ENCODE measurements around the gene B4GALNT2. TPM values are rescaled to one million over a fixed set of nuclear protein-coding genes. Genes with fewer than 3 reads are reported as not detected.
A peak's percentile ranks its signal among the peaks of the same experiment; 100 is the strongest.

The B4GALNT2 gene
- total RNA-seq, 4 donors from 2014 or later, result 0.68 to 2.6 (median 2.1) TPM

GRCh38 chr17:49209061-49209571 is 76.5 kb downstream of the B4GALNT2 start:
- DNase-seq (ENCODE audit: low spot score in 2 of 2), result no peak
- Histone ChIP-seq H3K4me1 (peaks cover 5% of the 10 kb centered on the region), H3K4me3 (no peak overlapping the region), H3K9me3 (no peaks in the 10 kb centered on the region), H3K36me3 (no peaks in the 10 kb centered on the region), H3K27me3 (peaks cover 34% of the 10 kb centered on the region), H3K27ac (no peak overlapping the region)
- no peak for TF ChIP-seq POLR2AphosphoS5 (IDR thresholded peaks at IDR 0.05)
- no peak for TF ChIP-seq EP300 (IDR thresholded peaks at IDR 0.05)
- no peak for TF ChIP-seq POLR2A (IDR thresholded peaks at IDR 0.05)
- no peak for TF ChIP-seq CTCF (IDR thresholded peaks at IDR 0.05)
- WGBS, result 90% methylated on average over 10 of the region's 10 CpGs

- H3K4me3 ChIP-seq, result peak within 1 kb of the TSS; percentile 33
- WGBS, result 24% methylated on average over 13 of the region's 22 CpGs
- TF ChIP-seq POLR2A (IDR thresholded peaks at IDR 0.05), result no peak
- no peak for TF ChIP-seq POLR2AphosphoS5 (IDR thresholded peaks at IDR 0.05)
- no peak for TF ChIP-seq EP300 (IDR thresholded peaks at IDR 0.05)
- TF ChIP-seq CTCF (IDR thresholded peaks at IDR 0.05), result no peak
- no peak for DNase-seq (ENCODE audit: low spot score in 2 of 2)
- peaks cover 5% of the 10 kb centered on the region for H3K4me1 ChIP-seq
- no peaks in the 10 kb centered on the region for H3K9me3 ChIP-seq
- peak within 1 kb of the TSS; percentile 15 for H3K27ac ChIP-seq
- H3K36me3 ChIP-seq, result no peaks in the 10 kb centered on the region
- peaks cover 32% of the 10 kb centered on the region for H3K27me3 ChIP-seq
Measured at GRCh38 chr17:49210158-49211029, 77.8 kb downstream of the B4GALNT2 start, which contains the start of the genes ABI3 and GNGT2. Gene ABI3 (plus strand): TSS chr17:49210707. CDS start chr17:49210725, 18 bp downstream. Gene GNGT2 (minus strand): TSS chr17:49210574. CDS start chr17:49207422, 3,152 bp downstream.

- TF ChIP-seq CTCF (IDR thresholded peaks at IDR 0.05) (no peak), POLR2A (IDR thresholded peaks at IDR 0.05) (no peak)
- H3K4me3 ChIP-seq, result no peak overlapping the region
- H3K27ac ChIP-seq, result no peak overlapping the region
- 68% methylated on average over 5 of the region's 5 CpGs for WGBS
- H3K9me3 ChIP-seq, result no peaks in the 10 kb centered on the region
- peaks cover 28% of the 10 kb centered on the region for H3K27me3 ChIP-seq
- no peak for DNase-seq (ENCODE audit: low spot score in 2 of 2)
- peaks cover 17% of the 10 kb centered on the region for H3K4me1 ChIP-seq
- no peaks in the 10 kb centered on the region for H3K36me3 ChIP-seq
Measured at GRCh38 chr17:49213399-49213798, 80.8 kb downstream of the B4GALNT2 start.

- TF ChIP-seq EP300 (IDR thresholded peaks at IDR 0.05), result no peak
- TF ChIP-seq POLR2AphosphoS5 (IDR thresholded peaks at IDR 0.05), result no peak
- TF ChIP-seq POLR2A (IDR thresholded peaks at IDR 0.05), result no peak
- no peak for TF ChIP-seq CTCF (IDR thresholded peaks at IDR 0.05)
- H3K9me3 ChIP-seq, result no peaks in the 10 kb centered on the region
- peaks cover 17% of the 10 kb centered on the region for H3K4me1 ChIP-seq
- no peak overlapping the region for H3K27ac ChIP-seq
- H3K27me3 ChIP-seq, result peaks cover 31% of the 10 kb centered on the region
- WGBS, result 100% methylated on average over 2 of the region's 2 CpGs
- DNase-seq (ENCODE audit: low spot score in 2 of 2), result no peak
- no peak overlapping the region for H3K4me3 ChIP-seq
- H3K36me3 ChIP-seq, result no peaks in the 10 kb centered on the region
Measured at GRCh38 chr17:49213847-49214246, 81.3 kb downstream of the B4GALNT2 start.

GRCh38 chr17:49214676-49215360 is 82.2 kb downstream of the B4GALNT2 start:
- Histone ChIP-seq H3K4me3 (no peak overlapping the region), H3K36me3 (no peaks in the 10 kb centered on the region), H3K27me3 (peaks cover 32% of the 10 kb centered on the region), H3K27ac (no peak overlapping the region), H3K4me1 (peaks cover 23% of the 10 kb centered on the region), H3K9me3 (no peaks in the 10 kb centered on the region)
- no peak for DNase-seq (ENCODE audit: low spot score in 2 of 2)
- 48% methylated on average over 12 of the region's 12 CpGs for WGBS
- TF ChIP-seq CTCF (IDR thresholded peaks at IDR 0.05) (no peak), EP300 (IDR thresholded peaks at IDR 0.05) (no peak), POLR2AphosphoS5 (IDR thresholded peaks at IDR 0.05) (no peak), POLR2A (IDR thresholded peaks at IDR 0.05) (no peak)
